Kidney (tissue), 14 donors: ENCODE data around the gene ENPP6. TPM values are rescaled to one million over a fixed set of nuclear protein-coding genes. Genes with fewer than 3 reads are reported as not detected.
"Not testable (repeated sequence)": the region's sequence is repeated elsewhere in the genome, so short reads cannot be mapped to it uniquely, and the experiment has no call there.

Experiments used
- DNase-seq, 5 donors: peaks; one replicate each; pipeline ENCODE4 v3.0.0-alpha.2; 2013 to 2020
- FAIRE-seq: peaks from 2 replicates; lab custom pipeline; 2012; peaks lifted over from hg19 to GRCh38; lab: Jason Lieb, UNC
- H3K27ac ChIP-seq, 2 donors: one replicate each; pipeline ENCODE4 v1.7.0; 2013; ENCODE audit warnings: low read depth in 2 of 2, low read length in 2 of 2, inconsistent platforms in 1 of 2
- H3K27me3 ChIP-seq: one replicate; pipeline ENCODE4 v1.7.1; 2013; ENCODE audit warnings: low read length, inconsistent platforms; ENCODE audit not compliant: control insufficient read depth, insufficient read depth
- H3K36me3 ChIP-seq, 3 donors: one replicate each; pipeline versions ENCODE4 v1.7.0 to v1.7.1; 2013; ENCODE audit warnings: low read length in 3 of 3, control low read depth in 1 of 3, inconsistent platforms in 1 of 3; ENCODE audit not compliant: insufficient read depth in 3 of 3, control insufficient read depth in 2 of 3
- H3K4me1 ChIP-seq, 3 donors: one replicate each; pipeline versions ENCODE4 v1.7.0 to v1.7.1; 2013; ENCODE audit warnings: low read length in 3 of 3, inconsistent platforms in 1 of 3, low read depth in 1 of 3; ENCODE audit not compliant: control insufficient read depth in 2 of 3, insufficient read depth in 2 of 3
- H3K4me3 ChIP-seq, 3 donors: one replicate each; pipeline versions ENCODE4 v1.7.0 to v1.8.1; 2013; ENCODE audit warnings: low read length in 3 of 3, control low read depth in 1 of 3, inconsistent platforms in 1 of 3
- H3K9ac ChIP-seq, 3 donors: one replicate each; pipeline versions ENCODE4 v1.7.0 to v1.7.1; 2013; ENCODE audit warnings: low read length in 3 of 3, control low read depth in 1 of 3, inconsistent platforms in 1 of 3
- H3K9me3 ChIP-seq, 3 donors: one replicate each; pipeline versions ENCODE4 v1.7.0 to v1.7.1; 2013; ENCODE audit warnings: low read length in 3 of 3, control low read depth in 1 of 3, inconsistent platforms in 1 of 3; ENCODE audit not compliant: control insufficient read depth in 2 of 3, insufficient read depth in 1 of 3
- CTCF ChIP-seq: IDR thresholded peaks from 3 replicates; pipeline ENCODE4 v1.5.1; 2012; ENCODE audit warnings: mild to moderate bottlenecking, moderate library complexity, borderline replicate concordance; ENCODE audit not compliant: insufficient read depth; ENCODE audit errors: extremely low read depth
- intact Hi-C: fragments of 100-400 bp; cut with DNase I; formaldehyde crosslinking; loops from one replicate; pipeline ENCODE4 v1.11.1; 2022
- polyA plus RNA-seq: library from polyadenylated mRNA; stranded (reverse); fragments of 350-450 nt; fragmentation: Illumina TruSeq; extraction: RNeasy Lipid Tissue Mini Kit (QIAGEN cat#74804); gene quantifications from one replicate; pipeline ENCODE4 v1.2.3, GENCODE V29; 2014; ENCODE audit warnings: low read depth, low replicate concordance; ENCODE audit not compliant: insufficient read depth
- total RNA-seq: library from RNA; stranded (reverse); fragmentation: NEBNext Ultra II Directional; extraction: Animal tissue kit (Norgen Biotek cat#: 25700); gene quantifications from one replicate; pipeline ENCODE4 v1.2.1, GENCODE V29; 2021
- donor health status: control.
- donor health status: control.
- donor health status: control.
- donor health status: control.
- donor health status: control.
- donor health status: DM: yes; HTN: yes; CAD: no.
- donor health status: Normal renal cell carcinoma (clear cell type).

Gene ENPP6
- total and polyA plus RNA-seq, 2 donors from 2014 or later, result 0.91 to 7.2 TPM

DNA sequence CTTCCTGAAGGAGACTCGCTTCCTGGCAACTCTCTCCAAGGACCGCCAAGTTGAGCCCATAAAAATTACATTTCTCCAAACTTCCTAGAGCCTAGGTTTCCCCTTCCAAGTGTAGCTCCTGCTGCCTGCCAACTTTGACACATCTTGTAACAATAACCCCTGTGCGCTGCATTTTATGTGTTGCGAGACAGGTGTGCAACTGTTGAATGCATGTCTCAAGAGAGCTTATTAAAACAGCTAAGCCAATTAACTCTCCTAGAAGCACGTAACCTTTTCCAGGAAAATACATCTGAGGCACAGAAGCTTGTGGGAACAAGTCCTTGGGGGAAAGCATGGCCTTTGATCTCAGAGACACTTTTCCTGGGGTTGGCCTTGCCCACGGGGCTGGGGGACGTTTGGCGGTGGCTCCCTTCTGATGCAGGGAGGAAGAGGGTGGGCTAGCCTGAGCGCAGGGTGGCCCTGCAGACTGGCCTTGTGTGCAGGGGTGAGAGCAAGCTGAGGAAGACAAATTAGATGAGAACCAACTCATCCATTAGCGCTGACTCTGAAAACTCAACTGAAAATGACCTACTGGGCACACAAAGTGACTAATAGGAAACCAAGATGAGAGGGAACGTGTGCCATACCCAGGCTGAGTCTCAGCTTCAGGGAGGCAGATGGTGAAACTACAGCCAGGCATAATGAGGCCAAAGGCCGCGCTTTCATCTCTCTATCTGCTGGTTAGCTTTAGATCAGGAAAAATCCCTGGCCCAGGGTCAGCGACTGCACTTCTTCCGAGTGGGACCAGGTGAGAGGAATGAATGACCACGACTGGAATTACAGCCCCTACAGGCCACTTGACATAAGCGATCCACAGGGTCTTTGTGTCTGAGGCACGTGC, 75.3 kb downstream of the ENPP6 start:
- Histone ChIP-seq H3K4me3 (no peak overlapping the region), H3K27me3 (no peaks in the 10 kb centered on the region), H3K36me3 (no peaks in the 10 kb centered on the region), H3K4me1 (no peaks in the 10 kb centered on the region), H3K27ac (no peak overlapping the region), H3K9ac (no peak overlapping the region), H3K9me3 (peaks cover 0 to 3% (median 2%) of the 10 kb centered on the region in 3 donors)
- no peak for FAIRE-seq
- intact Hi-C loops, result no loop called here
- TF ChIP-seq CTCF, result no peak
- DNase-seq, result no peak

GRCh38 chr4:184140901-184141300, 76.8 kb downstream of the ENPP6 start:
- H3K9me3 ChIP-seq, intact Hi-C loops, H3K27ac ChIP-seq, FAIRE-seq, DNase-seq, H3K4me1 ChIP-seq, H3K9ac ChIP-seq, H3K27me3 ChIP-seq, H3K4me3 ChIP-seq, H3K36me3 ChIP-seq: not testable (repeated sequence)

DNA sequence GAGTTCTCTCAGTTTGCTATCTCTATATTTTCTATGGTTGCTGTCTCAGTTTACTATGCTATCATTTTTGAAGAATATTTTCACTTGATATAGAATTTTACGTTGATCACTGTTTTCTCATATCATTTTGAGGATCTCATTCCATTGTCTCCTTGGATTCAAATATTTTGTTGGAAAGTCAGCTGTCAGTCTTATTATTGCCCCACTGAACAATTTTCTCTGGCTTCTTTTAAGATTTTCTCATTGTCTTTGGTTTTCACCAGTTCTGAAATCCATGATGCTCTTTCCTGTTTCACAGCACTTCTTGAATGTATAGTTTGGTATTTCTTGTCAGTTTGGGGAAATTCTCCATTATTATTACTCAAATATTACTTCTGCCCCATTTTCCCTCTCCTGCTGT, 81.1 kb downstream of the ENPP6 start:
- FAIRE-seq, result no peak
- TF ChIP-seq CTCF, result no peak
- intact Hi-C loops, result no loop called here

GRCh38 chr4:184126800-184127199, 90.9 kb downstream of the ENPP6 start:
- no peak overlapping the region for H3K4me3 ChIP-seq
- peaks cover 0 to 3% (median 0%) of the 10 kb centered on the region in 3 donors for H3K9me3 ChIP-seq
- H3K36me3 ChIP-seq, result no peaks in the 10 kb centered on the region
- no peaks in the 10 kb centered on the region for H3K27me3 ChIP-seq
- DNase-seq (no peak), FAIRE-seq (peak; percentile 83)
- TF ChIP-seq CTCF, result no peak
- intact Hi-C loops, result no loop called here
- no peaks in the 10 kb centered on the region for H3K4me1 ChIP-seq
- H3K9ac ChIP-seq, result no peak overlapping the region
- no peak overlapping the region for H3K27ac ChIP-seq

More for the DNA sequence above, 81.1 kb downstream of the ENPP6 start:
- Histone ChIP-seq H3K4me3 (no peak overlapping the region), H3K36me3 (no peaks in the 10 kb centered on the region), H3K27me3 (no peaks in the 10 kb centered on the region), H3K27ac (no peak overlapping the region), H3K4me1 (no peaks in the 10 kb centered on the region), H3K9ac (no peak overlapping the region), H3K9me3 (peaks cover 0 to 9% (median 3%) of the 10 kb centered on the region in 3 donors)
- no peak for DNase-seq
